ENCODE measurements around the gene ANGPTL8. TPM values are rescaled to one million over a fixed set of nuclear protein-coding genes. Genes with fewer than 3 reads are reported as not detected.

Gene ANGPTL8
- total and polyA plus RNA-seq, 2 of the 13 experiments (the other 11 are each of a cell fraction or from before 2014, with no cell fraction given), result 27.3 to 243 TPM

- TF ChIP-seq MBD4 (IDR thresholded peaks at IDR 0.05; ENCODE audit: borderline replicate concordance, low read length) (no peak), MXD3 (CRISPR knock-in tag; IDR thresholded peaks at IDR 0.05) (peak; percentile 83; the same call in 1 of the 2 replicates), NCOR1 (IDR thresholded peaks at IDR 0.05; ENCODE audit: borderline replicate concordance, low read length) (peak; percentile 67; the same call in 1 of the 2 replicates), ZNF672 (CRISPR knock-in tag; IDR thresholded peaks at IDR 0.05) (0 out of 2 replicates have a peak, but pooled peaks have one; percentile 47), ZNF720 (CRISPR knock-in tag; IDR thresholded peaks at IDR 0.05) (no peak), HMG20B (CRISPR knock-in tag; conservative IDR thresholded peaks at IDR 0.05) (peak; percentile 84), ZBTB44 (CRISPR knock-in tag; IDR thresholded peaks at IDR 0.05) (peak; percentile 27; the same call in 1 of the 2 replicates), GTF2F1 (IDR thresholded peaks at IDR 0.05; ENCODE audit: low read length) (peak; percentile 22; the same call in 1 of the 2 replicates), NFYC (CRISPR knock-in tag; IDR thresholded peaks at IDR 0.05) (no peak; the same call in 1 of the 2 replicates), SNAPC5 (CRISPR knock-in tag; IDR thresholded peaks at IDR 0.05; ENCODE audit: borderline replicate concordance) (no peak), PCBP2 (optimal IDR thresholded peaks at IDR 0.05; ENCODE audit: low read depth, low read length, poor library complexity, severe bottlenecking) (no peak), ZNF234 (CRISPR knock-in tag; conservative IDR thresholded peaks at IDR 0.05) (no peak; the same call in 1 of the 2 replicates), AKNA (CRISPR knock-in tag; IDR thresholded peaks at IDR 0.05; ENCODE audit: borderline replicate concordance) (no peak), MEIS2 (CRISPR knock-in tag; IDR thresholded peaks at IDR 0.05) (peak; percentile 76; the same call in 1 of the 2 replicates)
- TF ChIP-seq, protein P1, sequence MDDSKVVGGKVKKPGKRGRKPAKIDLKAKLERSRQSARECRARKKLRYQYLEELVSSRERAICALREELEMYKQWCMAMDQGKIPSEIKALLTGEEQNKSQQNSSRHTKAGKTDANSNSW (CRISPR knock-in tag; IDR thresholded peaks at IDR 0.05; ENCODE audit: borderline replicate concordance), result peak; percentile 66; the same call in 1 of the 2 replicates
- TF ChIP-seq, protein P2, sequence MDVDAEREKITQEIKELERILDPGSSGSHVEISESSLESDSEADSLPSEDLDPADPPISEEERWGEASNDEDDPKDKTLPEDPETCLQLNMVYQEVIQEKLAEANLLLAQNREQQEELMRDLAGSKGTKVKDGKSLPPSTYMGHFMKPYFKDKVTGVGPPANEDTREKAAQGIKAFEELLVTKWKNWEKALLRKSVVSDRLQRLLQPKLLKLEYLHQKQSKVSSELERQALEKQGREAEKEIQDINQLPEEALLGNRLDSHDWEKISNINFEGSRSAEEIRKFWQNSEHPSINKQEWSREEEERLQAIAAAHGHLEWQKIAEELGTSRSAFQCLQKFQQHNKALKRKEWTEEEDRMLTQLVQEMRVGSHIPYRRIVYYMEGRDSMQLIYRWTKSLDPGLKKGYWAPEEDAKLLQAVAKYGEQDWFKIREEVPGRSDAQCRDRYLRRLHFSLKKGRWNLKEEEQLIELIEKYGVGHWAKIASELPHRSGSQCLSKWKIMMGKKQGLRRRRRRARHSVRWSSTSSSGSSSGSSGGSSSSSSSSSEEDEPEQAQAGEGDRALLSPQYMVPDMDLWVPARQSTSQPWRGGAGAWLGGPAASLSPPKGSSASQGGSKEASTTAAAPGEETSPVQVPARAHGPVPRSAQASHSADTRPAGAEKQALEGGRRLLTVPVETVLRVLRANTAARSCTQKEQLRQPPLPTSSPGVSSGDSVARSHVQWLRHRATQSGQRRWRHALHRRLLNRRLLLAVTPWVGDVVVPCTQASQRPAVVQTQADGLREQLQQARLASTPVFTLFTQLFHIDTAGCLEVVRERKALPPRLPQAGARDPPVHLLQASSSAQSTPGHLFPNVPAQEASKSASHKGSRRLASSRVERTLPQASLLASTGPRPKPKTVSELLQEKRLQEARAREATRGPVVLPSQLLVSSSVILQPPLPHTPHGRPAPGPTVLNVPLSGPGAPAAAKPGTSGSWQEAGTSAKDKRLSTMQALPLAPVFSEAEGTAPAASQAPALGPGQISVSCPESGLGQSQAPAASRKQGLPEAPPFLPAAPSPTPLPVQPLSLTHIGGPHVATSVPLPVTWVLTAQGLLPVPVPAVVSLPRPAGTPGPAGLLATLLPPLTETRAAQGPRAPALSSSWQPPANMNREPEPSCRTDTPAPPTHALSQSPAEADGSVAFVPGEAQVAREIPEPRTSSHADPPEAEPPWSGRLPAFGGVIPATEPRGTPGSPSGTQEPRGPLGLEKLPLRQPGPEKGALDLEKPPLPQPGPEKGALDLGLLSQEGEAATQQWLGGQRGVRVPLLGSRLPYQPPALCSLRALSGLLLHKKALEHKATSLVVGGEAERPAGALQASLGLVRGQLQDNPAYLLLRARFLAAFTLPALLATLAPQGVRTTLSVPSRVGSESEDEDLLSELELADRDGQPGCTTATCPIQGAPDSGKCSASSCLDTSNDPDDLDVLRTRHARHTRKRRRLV (CRISPR knock-in tag; IDR thresholded peaks at IDR 0.05), result peak; percentile 92; the same call in 1 of the 2 replicates
Observed at GRCh38 chr19:11239377-11240000, at the start of gene ANGPTL8 (continued).

Data from HepG2 (cell line).